AG20443 (cell line): ENCODE results near the gene WDR46.

Source experiments
- DNase-seq: peaks from one replicate; pipeline ENCODE4 v3.0.0; 2012; ENCODE audit warnings: low spot score, mixed read lengths

Gene WDR46, protein sequence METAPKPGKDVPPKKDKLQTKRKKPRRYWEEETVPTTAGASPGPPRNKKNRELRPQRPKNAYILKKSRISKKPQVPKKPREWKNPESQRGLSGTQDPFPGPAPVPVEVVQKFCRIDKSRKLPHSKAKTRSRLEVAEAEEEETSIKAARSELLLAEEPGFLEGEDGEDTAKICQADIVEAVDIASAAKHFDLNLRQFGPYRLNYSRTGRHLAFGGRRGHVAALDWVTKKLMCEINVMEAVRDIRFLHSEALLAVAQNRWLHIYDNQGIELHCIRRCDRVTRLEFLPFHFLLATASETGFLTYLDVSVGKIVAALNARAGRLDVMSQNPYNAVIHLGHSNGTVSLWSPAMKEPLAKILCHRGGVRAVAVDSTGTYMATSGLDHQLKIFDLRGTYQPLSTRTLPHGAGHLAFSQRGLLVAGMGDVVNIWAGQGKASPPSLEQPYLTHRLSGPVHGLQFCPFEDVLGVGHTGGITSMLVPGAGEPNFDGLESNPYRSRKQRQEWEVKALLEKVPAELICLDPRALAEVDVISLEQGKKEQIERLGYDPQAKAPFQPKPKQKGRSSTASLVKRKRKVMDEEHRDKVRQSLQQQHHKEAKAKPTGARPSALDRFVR

DNA sequence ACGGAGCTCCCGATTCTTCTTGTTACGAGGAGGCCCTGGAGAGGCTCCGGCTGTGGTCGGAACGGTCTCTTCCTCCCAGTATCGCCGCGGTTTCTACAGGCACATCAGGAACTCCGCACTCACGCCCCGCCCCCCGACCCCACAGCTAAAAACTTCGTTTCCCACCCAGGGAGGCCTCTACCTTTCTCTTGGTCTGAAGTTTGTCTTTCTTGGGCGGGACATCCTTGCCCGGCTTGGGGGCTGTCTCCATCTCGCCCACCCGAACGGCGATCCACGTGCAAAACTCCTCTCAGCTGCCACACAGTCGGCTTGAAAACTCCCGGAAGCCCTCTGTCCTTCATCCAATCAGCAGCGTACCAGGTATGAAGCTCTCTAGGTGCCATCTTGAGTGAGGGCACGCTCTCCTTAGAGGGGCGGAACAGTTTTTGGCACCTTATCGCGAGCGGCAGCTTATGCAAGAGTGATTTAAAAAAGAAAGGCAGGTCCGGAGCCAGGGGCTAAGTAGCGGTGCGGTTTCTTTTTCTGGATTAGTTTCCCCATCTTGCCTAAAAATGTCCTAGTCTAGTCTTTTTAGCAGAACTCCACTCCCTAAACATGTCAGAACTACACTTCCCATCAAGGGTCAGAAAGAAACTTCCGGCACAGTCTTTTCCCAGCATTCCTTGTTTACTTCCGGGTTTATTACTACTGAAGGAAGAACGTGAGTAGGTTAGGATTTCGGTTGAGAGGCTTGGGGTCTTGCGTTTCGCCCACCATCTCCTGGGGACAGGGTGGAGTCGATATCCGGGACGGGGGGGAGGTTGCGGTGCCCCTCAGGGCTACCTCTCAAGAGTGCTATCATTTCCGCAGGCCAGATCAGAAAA lies at the start of gene WDR46, which contains the start of gene PFDN6:
Gene WDR46, minus strand, starts transcription at position 319 of the 863 bp plus-strand sequence. Its CDS starts 69 bp downstream, at position 250.
Gene PFDN6, plus strand, starts transcription at position 681 of the 863 bp plus-strand sequence. CDS start 256 bp downstream, outside the sequence.
- peak; percentile 93 for DNase-seq

DNA sequence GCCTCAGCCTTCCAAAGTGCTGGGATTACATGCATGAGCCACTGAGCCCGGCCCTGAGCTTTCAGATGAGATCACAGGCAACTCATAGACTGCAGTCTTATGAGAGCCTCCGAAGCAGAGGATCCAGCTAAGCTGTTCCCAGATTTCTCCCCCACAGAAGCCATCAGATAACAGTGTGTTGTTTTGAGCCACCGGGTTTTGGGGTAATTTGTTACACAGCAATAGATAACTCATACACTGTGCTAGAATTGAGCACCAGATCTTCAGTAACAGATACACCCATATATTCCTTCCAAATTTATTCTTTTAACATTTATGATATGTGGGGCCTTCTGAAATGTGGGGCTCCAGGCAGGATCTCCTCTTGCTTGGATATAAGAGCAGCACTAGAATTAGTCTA lies 47.5 kb upstream of the WDR46 start:
- DNase-seq = no peak

DNA sequence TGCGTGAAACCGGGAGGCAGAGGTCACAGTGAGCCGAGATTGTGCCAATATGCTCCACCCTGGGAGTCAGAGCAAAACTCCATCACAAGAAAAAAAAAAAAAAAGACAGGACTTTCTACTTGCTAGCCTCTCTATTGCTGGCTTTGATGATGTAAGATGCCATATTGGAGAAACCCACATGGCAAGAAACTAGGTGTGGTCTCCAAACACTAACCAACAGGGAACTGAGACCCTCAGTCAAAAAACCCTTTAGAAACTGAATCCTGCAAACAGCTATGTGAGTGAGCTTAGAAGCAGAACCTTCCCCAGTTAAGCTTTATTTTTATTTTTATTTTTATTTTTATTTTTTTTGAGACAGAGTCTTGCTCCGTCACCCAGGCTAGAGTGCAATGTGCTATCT lies 46.9 kb upstream of the WDR46 start:
- DNase-seq = no peak

DNA sequence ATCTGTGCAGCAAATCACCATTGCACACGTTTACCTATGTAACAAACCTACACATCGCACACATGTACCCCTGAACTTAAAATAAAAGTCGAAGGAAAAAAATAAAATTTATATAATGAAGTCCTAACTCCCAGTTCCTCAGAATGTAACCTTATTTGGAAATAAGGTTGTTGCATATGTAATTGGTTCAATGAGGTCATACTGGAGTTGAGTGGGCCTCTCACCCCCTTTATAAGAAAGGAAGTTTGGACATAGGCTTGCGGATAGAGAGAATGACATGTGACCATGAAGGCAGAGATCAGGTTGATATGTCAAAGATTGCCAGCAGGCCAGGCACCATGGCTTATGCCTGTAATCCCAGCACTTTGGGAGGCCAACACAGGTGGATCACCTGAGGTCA lies 44.6 kb upstream of the WDR46 start:
- no peak for DNase-seq

DNA sequence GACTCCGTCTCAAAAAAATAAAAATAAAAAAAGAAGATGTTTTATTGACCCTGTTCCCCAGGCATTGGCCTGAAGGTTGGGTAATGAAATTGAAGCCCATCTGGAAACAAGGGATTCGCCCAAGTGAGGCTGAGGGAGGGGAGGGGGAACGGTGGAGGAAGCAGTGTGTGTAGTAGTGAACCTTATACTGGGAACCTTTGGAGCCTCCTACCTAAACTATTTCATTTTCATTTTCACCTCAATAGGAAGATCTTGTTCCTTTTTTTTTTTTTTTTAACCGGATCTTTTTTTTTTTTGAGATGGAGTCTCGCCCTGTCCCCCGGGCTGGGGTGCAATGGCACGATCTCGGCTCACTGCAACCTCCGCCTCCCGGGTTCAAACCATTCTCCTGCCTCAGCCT lies 41.7 kb upstream of the WDR46 start:
- DNase-seq = no peak

DNA sequence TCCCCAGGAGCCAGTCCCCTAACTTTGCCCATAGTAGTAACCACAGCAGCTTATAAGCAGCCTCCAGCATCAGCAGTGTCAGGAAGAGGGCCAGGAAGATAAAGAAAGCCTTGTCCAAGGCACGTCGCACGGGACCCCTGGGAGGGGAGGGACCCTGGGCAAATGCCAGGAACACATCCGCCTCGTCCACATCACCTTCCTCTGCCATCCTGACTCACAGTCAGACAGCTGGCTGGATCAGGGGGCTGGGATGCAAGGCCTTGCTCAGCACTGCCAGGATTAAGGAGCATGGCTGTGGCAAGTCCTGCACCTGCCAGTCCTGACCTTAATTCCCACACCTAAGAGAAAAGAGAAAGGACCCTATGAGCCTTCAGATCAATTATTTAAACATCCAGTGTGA lies 40.0 kb upstream of the WDR46 start:
- no peak for DNase-seq

DNA sequence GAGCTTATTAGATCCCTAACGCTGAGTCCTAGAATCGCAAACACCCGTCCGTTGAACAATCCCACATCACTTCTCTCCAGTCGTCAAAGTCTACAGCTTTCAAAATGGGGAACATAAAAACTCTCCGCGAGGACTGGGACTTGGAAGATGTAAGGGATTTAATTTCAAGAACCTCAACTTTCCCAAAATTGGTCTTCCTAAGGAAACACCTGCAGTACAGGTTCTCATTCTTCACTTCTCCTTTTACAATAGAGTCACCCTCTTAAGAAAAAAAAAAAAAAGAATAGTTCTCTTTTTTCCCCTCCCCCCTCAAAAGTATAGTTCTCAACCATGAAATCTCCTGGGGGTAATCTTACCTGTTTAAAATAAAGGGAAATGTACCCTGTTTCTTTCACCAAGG lies 35.1 kb upstream of the WDR46 start:
- DNase-seq = no peak

DNA sequence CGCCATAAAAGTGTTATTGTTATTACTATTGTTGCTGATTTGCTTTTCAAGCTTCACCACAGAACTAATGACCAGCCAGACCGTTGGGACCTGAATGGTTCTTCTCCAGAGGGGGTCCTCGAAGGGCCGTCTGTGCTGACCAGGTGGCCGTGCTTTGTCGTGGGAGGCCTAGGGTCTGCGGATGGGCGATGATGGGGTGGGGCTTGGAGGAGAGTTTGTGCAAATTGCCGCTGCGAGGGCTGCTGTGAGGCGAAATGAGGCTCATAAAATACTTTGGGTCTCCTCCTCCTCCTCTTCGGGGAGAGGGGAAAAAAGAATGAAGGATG lies 34.5 kb upstream of the WDR46 start:
- no peak for DNase-seq

DNA sequence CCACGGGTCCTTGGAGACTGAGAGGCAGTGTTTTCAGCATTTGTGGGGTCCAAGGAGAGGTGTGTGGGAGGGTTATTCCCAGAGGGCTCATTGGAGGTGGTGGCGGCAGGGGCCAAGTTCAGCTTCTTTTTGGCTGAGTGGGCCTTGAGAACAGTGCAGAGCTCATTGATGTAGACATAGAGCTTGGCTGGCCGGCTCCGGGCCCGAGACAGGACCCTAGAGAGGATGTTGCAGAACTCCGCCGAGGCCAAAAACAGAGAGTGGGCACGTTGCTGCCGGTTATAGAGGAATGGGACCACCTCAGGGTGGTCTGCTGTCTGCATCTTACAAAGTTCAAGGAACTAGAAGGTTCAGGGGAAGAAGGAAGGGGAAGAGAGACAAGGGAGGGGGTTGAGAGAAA lies 32.2 kb upstream of the WDR46 start:
- DNase-seq = no peak

DNA sequence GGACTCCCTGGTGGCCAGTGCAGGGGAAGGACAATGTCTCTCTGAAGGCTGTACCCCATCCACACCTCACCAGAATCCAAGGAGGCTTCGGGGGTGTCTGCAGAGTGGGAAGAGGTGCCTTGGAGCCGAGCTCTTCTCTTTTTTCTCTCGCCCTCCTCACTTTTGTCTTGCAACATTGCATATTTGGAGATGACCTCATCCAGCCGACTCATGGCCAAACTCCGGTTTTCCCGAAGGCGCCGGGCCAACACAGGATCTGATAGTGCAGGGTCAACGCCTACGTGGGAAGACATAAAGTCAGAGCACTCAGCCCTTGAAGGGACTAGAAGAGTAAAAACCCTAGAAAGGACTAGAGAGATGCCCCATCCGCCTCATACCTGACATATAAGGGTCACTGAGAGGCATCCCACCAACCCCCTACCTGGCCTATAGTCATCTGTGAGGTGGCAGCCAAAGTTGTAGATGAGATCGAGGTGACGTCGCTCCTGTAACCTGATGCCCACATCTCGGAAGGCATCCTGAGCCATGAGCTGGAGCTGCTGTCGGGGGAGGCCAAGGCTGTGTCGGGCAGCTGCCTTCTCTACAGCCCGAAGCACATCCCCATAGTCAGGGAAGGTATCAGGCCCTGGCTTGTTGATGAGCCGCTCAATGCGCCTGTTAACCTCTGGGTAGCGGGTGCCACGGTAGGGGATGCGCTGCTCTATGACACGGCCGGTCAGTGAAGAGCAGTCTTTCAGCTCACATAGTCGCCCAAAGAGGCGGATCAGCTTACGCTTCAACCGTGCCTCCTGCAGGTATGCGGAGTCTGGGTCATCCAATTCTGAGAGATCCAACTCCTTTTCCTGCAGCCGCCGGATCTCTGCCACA lies 31.5 kb upstream of the WDR46 start:
- peak; percentile 78 for DNase-seq

DNA sequence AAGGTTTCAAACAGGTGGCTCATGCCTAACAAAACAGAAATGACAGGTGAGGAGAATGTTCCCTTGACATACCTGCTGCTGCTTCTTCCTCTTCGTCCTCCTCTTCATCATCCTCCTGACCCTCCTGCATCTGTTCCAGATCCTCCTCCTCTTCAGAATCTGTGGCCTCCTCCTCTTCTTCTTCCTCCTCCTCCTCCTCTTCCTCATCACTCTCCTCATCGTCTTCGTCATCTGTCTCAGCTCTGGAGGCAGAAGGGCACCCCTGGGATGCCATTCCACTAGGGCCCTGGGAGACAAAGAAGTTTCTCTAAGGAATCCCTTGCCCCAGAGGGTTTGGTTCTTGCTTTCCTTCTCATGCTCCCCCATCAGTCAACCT lies 30.9 kb upstream of the WDR46 start:
- no peak for DNase-seq

DNA sequence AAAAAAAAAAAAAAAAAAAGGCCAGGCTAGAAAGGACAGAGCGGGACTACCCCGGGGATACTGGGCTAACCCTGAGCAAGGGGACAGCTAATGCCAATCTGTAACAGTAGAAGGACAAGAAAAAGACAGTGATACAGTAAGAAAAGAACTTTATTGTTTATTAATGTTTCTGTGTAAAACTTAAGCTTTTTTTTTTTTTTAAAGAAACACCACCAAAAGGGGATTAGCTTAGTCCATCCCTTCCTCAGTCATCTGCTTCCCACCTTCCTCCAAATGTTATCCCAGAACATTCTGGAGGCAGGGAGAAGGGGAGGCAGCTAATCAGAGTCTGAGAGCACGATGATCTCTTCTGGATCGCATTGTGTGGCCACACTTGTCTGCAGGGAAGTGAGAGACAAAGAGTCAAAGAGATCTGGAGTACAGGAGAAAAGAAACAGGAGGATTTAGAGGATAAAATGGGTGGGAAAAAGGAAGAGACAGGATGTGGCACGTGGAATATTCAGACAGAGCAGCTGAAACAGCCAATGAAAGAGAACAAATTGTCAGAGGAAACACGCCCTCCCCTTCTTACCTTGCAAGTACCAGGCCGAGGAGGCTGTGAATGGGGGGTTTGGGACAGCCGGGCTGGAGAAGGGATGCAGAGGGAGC lies 29.5 kb upstream of the WDR46 start:
- no peak for DNase-seq

DNA sequence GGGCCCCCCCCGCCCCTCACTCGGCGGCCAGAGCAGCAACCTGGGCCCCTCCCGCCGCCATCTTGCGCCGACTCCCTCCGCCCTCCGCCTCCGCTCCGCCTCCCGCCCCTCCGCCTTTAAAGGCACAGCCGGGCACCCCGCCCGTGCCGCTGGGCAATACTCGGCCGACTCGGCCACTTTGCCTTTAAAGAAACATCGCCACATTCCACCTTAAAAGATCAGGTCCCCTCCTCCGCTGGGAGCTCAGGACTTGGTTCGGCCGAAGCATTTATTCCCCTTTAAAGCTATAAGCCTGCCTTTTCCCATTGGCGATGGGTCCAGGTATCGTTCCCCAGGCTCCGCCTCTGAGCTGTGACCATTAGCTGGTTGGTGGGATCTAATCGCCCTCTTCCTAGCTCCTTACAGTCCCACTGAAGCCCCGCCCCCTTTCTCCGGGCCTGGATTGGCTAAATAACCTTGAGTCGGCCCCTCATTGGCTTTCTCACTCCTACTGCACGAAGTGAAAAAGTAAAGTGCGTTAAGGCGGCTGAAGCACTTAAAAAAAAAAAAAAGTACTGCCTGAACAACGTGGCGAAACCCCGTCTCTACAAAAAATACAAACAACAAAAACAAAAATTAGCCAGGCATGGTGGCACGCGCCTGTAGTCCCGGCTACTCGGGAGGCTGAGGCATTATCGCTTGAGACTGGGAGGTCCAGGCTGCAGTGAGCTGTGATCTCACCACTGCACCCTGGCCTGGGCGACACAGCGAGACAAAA lies 28.8 kb upstream of the WDR46 start, which contains the start of gene ZBTB22:
Gene ZBTB22, minus strand, starts transcription at position 76 of the 757 bp plus-strand sequence. CDS start 828 bp downstream, outside the sequence.
- peak; percentile 93 for DNase-seq

DNA sequence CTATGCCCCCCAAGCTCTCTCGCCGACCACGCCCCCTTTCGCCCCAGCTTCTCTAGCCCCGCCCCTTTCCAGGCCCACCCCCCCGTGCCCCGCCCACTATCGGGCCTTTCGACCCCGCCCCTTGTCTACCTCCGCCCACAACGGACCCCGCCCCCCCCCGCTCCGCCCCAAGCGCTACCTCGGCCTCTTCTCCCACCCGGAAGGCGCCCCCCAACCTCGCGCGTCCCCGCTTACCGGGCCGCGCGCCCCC lies 28.3 kb upstream of the WDR46 start:
- peak; percentile 90 for DNase-seq

DNA sequence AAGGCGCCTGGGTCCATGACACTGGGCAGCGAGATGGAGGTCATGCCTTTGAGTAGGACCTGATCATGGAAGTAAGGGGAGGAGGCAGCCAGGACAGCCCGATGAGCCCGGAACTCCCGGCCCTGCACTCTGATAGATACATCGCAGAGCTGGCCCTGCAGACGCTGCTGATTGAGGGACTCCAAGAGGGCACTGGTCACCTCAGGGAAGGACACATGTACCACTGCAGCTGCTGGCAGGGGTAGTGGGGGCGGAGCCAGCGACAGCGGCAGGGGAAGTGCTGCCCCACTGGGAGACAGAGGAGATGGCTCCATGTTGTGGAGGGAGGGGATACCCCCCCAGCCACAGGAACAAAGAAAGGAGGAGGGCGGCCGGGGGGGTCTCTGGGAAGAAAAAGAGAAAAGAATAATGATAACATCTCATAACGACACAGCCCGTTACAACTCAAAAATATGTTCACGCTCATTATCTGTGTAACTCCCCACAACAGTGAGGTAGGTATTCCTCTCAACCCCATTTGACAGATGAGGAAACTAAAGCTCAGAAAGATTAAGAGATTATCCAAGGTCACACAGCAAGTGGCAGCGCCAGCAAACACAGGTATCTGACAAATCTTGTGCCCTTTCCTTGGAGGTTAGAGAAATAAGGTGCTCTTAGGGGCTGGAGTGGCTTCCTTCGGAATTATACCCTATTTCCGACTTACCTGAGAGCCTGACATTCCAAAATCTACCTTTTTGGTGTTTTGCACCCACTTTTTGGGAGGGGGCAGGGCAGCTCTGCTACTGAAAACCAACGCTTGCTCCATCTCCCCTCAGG lies 27.8 kb upstream of the WDR46 start:
- no peak for DNase-seq

DNA sequence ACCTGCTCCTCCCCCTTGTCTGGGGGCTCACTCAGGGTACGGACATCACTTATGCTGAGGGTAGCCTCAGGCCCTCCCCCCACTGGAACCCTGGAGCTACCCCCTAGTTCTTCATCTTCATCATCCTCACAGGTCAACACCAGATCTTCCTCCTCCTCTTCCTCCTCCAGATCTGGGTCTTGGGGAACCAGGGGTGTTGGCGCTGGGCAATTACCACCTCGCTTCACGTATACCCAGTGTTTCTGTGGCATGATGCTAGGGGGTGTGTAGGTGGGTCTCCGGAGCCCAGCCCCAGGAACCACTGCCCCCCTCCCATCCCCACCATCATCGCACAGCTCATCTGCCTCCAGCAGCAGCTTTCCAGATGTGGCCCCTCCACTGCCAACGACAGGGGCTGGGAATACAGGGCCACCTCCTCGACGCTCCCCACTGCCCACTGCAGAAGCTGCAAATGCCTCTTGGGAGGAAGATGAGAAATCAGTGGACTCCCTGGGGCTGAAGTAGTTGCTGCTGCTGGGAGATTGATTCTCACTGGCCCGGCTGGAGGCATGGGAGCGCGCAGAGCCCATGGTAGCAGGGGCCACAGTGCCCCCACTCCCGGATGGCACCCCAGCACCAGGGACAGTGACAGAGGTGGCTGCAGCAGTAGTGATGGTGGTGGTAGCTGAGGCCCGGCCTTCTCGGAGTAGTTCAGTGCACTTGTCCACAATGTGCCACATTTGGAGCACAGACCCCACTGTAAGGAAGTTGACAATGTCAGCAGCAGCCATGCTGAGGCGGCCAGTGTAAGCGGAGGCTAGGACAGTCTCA lies 27.0 kb upstream of the WDR46 start:
- no peak for DNase-seq

DNA sequence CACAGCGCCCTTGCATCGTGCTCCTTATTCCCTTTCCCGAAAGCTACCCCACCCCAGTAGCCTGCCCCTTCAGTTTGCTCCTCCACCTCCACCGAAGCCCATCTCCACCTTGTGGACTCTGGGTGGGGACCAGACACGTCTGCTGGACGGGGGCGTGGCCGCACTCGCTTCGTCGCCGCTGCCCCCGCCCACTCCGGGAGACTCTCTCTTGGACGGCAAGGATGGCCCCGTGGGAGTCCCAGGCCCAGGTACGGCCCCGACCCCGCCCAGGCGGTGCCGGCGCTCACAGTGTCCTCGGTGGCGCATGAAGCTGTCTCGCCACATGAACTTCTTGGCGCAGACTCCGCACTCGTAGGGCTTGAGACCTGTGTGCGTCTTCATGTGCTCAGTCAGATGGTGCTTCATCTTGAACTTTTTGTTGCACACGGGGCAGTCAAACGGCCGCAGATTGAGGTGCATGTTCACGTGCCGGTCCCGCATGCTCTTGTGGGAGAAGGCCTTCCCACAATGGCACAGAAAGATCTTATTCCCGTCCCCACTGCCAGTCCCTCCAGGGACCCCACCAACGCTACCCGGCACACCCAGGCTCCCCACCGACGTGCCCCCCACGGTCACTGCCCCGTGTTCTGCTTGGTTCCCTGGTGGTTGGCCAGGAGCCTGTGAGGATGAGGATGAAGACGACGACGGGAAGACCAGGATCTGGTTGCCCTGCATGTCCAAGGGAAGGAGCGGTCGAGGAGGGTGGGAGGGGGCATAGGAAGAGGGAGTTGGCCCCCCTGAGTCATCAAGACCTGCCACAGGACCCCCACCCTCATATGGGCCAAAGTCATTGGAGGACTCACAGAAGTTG lies 26.1 kb upstream of the WDR46 start:
- DNase-seq = peak; percentile 21

DNA sequence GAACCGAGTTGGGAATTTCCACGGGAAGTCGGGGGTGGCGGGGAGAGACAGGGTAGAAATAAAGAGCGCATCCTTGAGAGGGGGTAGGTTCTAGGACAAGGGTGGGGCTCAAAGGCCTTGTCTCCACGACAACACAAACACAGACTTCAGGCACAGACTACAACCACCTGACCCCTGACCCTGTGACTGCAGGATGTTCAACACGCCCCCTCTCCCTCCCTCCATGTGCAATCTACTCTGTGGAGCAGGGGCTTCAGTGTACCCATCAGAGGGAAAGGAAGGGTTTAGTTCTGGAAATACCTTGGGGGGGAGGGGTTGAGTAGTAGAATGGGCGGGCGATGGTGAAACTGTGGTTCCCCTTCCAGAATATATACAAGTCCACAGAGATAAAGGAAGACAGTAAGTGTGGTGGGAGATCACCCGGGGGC lies 25.5 kb upstream of the WDR46 start:
- DNase-seq = peak; percentile 59
